Bronchial epithelial cell (primary cell): ENCODE measurements around the gene DENND2C. TPM values are rescaled to one million over a fixed set of nuclear protein-coding genes. Genes with fewer than 3 reads are reported as not detected.

Experiments
- DNase-seq: peaks from one replicate; pipeline ENCODE4 v3.0.0-alpha.2; 2010; ENCODE audit warnings: low read depth
- FAIRE-seq: peaks from 2 replicates; lab custom pipeline; 2011; peaks lifted over from hg19 to GRCh38; lab: Jason Lieb, UNC
- H3K27me3 ChIP-seq: 2 replicates; pipeline ENCODE4 v1.5.1; 2011; ENCODE audit warnings: low read length; ENCODE audit not compliant: control insufficient read depth, insufficient read depth
- H3K36me3 ChIP-seq: 2 replicates; pipeline ENCODE4 v1.5.1; 2011; ENCODE audit warnings: low read length; ENCODE audit not compliant: control insufficient read depth, insufficient read depth
- H3K4me3 ChIP-seq: 2 replicates; pipeline ENCODE4 v1.5.1; 2011; ENCODE audit warnings: mild to moderate bottlenecking, low read depth, low read length, control low read depth
- CTCF ChIP-seq: IDR thresholded peaks from 2 replicates; pipeline ENCODE4 v1.5.1; 2011; ENCODE audit warnings: mild to moderate bottlenecking, moderate library complexity, low read length, control low read depth, inconsistent platforms; ENCODE audit not compliant: insufficient read depth, severe bottlenecking
- total RNA-seq: library from RNA; depleted of rRNA; stranded (reverse); fragments of >200 nt; gene quantifications from 2 replicates; pipeline ENCODE4 v1.2.1, GENCODE V29; 2014

Gene DENND2C
- total RNA-seq, 1 donor from 2014 or later, result 18.2 TPM

- no peak for DNase-seq
- Histone ChIP-seq H3K27me3 (no peaks in the 10 kb centered on the region), H3K4me3 (no peak overlapping the region), H3K36me3 (no peaks in the 10 kb centered on the region)
- TF ChIP-seq CTCF, result no peak
- no peak for FAIRE-seq
These were observed 110.5 kb downstream of the DENND2C start for GRCh38 chr1:114559356-114559755.

DNA sequence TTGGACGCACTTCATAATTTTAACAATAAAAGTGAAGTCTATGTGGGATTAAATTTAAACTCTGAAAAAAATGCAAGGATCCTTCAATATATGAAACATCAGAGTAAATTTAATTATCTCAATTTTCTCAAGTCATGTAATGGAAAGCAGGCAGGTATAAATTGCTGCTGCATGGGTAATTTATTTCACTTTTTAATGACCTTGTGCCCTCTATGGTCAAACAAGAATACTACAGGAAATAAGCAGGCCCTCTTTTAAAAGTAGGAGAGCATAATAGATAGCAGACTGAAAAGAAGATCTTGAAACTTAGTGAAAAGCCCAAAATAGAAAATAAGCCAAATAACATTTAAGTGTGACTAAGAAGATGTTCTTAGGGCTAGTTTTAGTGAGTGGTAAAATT lies 111.3 kb downstream of the DENND2C start:
- peak; percentile 21 for TF ChIP-seq CTCF
- Histone ChIP-seq H3K27me3 (no peaks in the 10 kb centered on the region), H3K4me3 (no peak overlapping the region), H3K36me3 (no peaks in the 10 kb centered on the region)
- DNase-seq (no peak), FAIRE-seq (no peak)

- Histone ChIP-seq H3K27me3 (no peaks in the 10 kb centered on the region), H3K4me3 (no peak overlapping the region), H3K36me3 (no peaks in the 10 kb centered on the region)
- FAIRE-seq, result no peak
- no peak for TF ChIP-seq CTCF
- peak; percentile 23 for DNase-seq
These were observed 115.3 kb downstream of the DENND2C start for GRCh38 chr1:114554577-114554976.

GRCh38 chr1:114552106-114552639 lies 117.7 kb downstream of the DENND2C start:
- no peak for TF ChIP-seq CTCF
- Histone ChIP-seq H3K4me3 (no peak overlapping the region), H3K27me3 (no peaks in the 10 kb centered on the region), H3K36me3 (no peaks in the 10 kb centered on the region)
- no peak for FAIRE-seq
- DNase-seq, result no peak

GRCh38 chr1:114551400-114551799 lies 118.4 kb downstream of the DENND2C start:
- no peak for FAIRE-seq
- no peak for DNase-seq
- Histone ChIP-seq H3K4me3 (no peak overlapping the region), H3K27me3 (no peaks in the 10 kb centered on the region), H3K36me3 (no peaks in the 10 kb centered on the region)
- no peak for TF ChIP-seq CTCF

DNA sequence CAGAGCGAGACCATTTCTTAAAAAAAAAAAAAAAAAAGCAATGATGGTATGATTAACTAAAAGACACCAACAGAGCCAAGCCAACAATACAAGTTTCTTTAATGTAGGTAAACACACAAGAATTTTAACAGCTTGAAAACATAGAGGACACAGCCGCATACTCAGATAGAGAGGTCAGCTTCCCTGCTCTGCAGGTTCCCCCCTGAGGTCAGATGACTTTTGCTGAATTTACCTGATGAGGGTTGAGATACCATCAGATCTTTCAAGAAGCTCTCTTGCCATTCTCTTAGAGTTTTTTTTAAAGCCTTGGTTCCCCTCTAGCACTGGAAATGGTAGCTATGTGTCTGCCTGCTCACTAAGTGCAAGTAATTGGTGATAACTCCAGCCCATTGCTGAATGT lies 119.5 kb downstream of the DENND2C start:
- no peaks in the 10 kb centered on the region for H3K27me3 ChIP-seq
- DNase-seq (no peak), FAIRE-seq (no peak)
- no peak for TF ChIP-seq CTCF
- H3K4me3 ChIP-seq, result no peak overlapping the region
- no peaks in the 10 kb centered on the region for H3K36me3 ChIP-seq
